ENCODE measurements around the gene IL19.
A peak's percentile ranks its signal among the peaks of the same experiment; 100 is the strongest.

The IL19 gene, protein sequence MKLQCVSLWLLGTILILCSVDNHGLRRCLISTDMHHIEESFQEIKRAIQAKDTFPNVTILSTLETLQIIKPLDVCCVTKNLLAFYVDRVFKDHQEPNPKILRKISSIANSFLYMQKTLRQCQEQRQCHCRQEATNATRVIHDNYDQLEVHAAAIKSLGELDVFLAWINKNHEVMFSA

DNA sequence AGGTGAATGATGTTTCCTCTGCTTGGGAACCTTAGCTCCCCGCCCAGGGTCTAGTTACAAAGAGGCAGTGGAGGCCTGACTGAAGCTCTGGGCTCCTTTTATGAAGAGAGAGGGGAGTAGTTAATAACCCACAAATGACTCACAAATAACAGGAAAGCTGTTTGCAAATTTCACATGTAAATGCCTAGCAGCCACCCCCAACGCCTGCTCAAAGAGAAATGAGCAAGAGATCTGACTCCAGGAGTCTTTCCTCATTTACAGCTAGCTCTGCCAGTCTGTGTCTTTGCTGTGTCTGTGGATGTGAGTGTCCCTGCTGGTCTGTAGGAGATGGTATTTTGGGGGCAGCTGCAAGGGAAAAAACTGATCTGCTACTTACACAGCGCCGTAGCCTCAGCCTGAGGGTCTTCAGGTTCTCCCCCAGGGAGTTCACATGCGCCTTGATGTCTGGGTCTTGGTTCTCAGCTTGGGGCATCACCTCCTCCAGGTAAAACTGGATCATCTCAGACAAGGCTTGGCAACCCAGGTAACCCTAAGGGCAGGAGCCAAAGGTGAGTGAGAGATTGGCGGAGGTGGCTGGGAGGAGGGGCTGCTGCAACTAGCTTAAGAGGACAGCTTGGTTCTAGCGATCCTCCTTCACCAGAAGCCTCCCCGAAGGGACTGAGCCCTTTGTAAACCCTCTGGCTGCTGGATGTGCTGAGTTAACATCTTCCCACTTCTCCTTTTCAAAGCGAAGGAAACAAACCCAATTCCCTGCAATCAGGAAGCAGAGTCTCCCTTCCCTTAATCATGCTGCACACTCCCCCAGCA, at the start of gene IL19:
IL19 (plus strand) TSS at position 243 of the 807 bp plus-strand sequence. CDS start 65,890 bp downstream, outside the sequence.
- peak; percentile 86 for DNase-seq (ENCODE audit: low spot score)

DNA sequence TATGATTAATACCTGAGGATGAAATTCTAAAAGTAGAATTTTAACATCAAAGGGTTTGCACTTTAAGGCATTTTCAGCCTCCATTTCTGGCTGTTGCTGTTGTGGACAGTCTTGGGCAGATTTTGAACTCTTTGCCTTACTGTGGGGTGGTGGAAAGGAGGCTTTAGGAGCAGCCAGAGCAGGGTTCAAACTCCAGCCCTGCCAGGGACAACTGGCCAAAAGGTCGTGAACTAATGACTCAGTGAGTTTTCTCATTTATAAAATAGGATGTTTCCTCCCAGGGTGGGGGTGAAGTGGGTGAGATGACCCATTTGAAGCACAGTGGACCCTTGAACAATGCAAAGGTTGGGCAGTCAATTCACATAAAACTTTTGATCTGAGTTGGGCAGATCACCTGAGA, 49.1 kb upstream of the IL19 start:
- no peak for DNase-seq (ENCODE audit: low spot score)

DNA sequence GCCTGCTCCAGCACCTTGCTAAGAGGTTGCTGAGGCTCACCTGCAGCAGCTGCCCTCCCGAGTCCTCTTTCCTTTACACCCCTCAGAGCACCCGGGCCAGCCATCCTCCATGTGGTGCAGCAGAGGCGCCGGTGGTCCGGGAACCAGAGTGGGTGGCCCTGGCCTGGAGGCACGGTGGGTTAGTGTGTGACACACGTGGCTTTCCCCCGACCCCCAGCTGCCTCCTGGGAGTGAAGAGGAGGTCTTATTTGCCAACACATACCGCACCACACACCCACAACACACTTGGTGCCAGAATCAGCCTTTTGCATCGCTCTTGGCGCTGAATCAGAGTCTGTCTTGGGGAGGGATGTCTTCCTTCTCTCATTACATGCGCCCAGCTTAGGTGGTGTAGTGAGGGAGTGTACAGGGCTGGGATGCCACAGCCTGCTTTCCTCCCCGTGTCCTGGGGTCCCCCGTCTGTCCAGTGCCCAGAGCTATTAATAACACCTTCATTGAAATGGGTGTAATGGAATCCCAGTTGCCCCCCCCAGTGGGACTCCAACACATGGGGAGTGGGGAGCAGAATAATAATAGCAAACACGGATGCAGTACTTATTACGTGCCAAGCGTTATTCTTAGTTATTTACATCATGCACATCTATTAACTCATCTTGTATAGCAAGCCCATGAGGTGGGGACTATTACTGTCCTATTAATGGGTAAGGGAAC, 47.7 kb upstream of the IL19 start:
- DNase-seq (ENCODE audit: low spot score), result no peak

DNA sequence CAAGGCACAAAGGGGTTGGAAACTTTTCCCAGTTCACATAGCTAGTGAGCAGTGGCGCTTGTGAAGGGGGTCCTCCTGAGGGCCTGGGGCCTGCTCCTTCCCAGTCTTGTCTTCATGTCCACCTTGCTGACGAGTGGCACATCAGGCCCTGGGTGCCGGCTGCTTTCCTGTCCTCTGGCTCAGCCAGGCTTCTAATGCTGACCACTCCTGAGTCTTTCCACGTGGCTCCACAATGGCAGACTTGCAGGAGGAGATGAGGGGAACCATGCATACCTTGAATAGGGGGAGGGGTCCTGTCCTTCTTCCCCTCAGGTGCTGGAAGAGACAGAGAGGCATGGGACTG, 47.1 kb upstream of the IL19 start:
- DNase-seq (ENCODE audit: low spot score), result no peak

DNA sequence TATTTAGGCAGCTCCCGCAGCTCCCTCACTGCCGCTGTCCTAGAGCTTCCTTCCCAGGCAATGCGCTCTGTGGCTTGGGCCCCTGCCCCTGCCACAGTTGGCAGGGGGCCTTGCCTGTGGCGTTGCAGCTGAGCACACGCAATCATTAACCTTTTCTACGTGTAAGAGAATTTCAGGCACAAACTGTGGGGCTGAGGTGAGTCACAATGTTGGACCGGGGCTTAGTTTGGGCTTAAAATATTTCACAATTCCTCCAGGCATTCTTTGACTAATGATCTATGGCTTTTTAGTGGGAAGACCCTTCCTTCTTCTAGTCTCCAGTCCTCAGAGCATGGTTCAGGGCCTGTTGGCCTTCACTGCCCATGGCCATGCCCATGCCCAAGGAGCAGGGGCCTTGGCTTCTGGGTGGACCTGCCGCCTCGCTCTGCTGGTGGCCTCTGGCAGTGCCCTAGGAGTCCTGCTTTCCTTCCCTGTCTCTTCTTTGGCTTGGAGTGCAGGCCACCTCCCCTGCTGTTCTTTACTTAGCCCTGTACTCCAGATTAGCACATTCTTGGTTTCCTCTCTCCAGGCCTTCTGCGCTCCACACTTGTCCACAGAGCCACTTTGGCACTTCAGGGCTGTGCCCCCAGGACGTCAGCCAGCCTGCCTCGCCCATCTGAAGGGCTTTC, 46.6 kb upstream of the IL19 start:
- DNase-seq (ENCODE audit: low spot score), result no peak

DNA sequence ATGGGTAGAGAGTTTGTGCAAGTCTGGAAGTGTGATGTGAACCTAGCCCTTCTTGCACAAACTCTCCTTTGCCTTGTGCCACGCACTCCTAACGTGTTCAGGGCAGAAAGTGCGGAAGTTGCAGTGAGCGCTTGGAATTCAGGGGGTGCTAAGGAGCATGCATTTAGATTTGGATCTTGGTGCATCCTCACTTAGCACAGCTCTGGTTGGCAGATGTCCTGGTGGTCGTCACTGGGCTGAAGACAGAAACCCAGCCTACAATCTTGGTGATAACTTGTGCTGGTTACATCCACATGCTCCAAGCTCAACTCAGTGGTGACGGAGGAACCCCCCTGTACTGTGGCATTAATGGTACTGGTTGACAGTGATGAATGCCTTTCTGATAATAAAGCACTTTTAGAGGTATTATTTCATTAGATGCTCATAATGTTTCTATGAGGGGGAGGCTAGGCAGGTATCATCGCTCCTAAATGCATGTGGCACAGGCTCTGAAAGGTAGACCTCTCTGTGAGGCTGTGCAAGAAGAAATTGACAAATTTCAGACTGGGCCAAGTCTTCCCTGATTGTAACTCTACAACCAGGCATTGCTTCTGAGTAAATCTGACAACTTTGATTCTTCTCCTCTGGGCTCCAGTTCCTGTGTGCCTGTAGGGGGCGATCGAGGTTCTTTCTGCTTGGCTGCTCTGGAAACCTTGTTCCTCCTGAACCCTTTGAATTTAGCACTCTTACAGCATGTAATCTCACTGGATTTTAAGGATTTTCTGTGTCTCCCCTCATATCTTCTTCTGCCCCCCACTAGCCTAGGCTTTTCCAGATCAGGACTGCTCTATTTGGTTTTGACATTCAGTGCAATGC, 45.2 kb upstream of the IL19 start:
- peak; percentile 50 for DNase-seq (ENCODE audit: low spot score)

DNA sequence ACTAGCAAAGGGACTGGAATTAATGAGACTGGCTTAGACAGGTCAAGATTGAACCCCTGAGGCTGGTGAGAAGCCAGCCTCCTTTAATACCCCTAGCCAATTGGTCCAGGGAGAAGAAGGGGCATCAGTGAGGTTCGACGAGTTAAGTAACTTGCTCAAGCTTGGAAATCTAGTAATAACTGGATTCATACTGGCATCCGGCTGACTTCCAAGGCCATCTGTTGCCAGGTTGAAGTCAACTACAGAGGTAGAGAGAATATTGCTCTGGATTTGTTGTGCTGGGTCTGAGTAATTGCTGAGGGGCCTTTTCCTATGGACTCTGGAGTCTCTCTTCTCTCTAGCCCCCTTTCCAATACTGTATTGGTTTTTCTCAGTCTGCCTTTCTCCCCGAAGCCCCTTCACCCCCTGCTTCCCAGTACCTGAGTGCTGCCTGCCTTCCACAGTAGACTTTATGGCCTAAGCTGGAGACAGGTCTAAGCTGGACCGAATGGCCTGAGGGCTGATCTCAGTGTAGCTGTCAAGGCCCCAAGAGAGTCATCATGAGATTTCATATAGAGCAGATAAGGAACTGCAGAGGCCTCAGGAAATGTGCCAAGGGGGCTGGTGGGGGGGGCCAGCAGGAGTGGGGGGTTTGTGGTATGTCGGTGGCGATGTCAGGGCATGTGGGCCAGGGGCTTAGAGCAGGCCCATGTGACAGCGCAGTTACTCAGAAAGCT, 42.4 kb upstream of the IL19 start:
- DNase-seq (ENCODE audit: low spot score), result no peak

DNA sequence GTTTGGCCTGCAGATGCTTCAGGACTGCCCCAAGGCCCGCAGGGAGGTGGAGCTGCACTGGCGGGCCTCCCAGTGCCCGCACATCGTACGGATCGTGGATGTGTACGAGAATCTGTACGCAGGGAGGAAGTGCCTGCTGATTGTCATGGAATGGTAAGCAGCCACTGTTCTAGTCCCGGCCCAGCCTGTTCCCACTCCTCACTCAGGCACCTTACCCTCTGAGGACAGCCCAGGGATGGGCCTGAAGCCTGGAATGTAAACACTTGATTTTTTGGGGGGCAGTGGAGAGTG, 41.9 kb upstream of the IL19 start:
- no peak for DNase-seq (ENCODE audit: low spot score)

DNA sequence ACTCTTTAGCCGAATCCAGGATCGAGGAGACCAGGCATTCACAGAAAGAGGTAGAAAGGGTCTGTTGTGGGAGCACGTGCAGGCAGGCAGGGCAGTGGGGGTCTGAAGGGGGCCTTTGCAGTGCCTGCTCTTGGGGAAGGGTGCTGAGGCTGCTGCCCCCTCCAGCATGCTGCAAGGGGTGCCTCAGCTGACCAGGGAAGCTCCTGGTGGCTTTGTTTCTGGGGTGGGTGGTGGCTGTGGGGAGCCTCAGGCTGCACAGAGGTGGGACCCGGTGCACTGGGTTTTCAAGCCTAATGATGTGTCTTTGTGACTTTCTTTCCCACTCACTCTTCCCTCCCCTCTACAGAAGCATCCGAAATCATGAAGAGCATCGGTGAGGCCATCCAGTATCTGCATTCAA, 41.5 kb upstream of the IL19 start:
- no peak for DNase-seq (ENCODE audit: low spot score)

DNA sequence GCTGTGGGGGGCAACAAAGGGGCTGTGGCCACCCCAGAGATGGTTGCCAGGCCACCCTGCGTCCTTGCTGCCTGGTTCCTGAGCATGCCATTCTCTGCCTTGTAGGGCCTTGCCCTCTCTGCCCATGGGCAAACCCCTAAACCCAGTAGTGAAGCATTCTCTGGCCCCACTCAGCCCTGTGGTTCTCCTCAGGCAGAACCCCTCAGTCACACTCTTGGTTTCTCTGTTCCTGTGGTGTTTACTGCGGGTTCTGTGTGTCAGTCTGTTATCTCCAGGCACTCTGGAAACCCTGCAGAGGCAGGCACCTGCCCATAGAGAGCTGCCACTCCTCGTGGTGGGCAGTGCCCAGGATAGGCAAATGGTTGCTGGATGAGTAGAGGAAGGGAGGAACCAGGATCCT, 41.1 kb upstream of the IL19 start:
- DNase-seq (ENCODE audit: low spot score), result no peak

DNA sequence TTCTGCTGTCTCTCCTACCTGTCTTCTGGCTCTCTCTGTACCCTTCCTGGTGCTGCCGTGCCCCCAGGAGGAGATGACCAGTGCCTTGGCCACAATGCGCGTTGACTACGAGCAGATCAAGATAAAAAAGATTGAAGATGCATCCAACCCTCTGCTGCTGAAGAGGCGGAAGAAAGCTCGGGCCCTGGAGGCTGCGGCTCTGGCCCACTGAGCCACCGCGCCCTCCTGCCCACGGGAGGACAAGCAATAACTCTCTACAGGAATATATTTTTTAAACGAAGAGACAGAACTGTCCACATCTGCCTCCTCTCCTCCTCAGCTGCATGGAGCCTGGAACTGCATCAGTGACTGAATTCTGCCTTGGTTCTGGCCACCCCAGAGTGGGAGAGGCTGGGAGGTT, 38.1 kb upstream of the IL19 start:
- no peak for DNase-seq (ENCODE audit: low spot score)

DNA sequence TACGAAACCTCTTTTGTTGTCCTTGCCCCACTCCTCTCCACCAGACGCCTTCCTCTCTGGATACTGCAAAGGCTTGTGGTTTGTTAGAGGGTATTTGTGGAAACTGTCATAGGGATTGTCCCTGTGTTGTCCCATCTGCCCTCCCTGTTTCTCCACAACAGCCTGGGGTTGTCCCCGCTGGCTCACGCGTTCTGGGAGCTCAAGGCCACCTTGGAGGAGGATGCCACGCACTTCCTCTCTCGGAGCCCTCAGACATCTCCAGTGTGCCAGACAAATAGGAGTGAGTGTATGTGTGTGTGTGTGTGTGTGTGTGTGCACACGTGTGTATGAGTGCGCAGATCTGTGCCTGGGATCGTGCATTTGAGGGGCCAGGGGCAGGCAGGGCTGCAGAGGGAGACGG, 37.6 kb upstream of the IL19 start:
- no peak for DNase-seq (ENCODE audit: low spot score)

DNA sequence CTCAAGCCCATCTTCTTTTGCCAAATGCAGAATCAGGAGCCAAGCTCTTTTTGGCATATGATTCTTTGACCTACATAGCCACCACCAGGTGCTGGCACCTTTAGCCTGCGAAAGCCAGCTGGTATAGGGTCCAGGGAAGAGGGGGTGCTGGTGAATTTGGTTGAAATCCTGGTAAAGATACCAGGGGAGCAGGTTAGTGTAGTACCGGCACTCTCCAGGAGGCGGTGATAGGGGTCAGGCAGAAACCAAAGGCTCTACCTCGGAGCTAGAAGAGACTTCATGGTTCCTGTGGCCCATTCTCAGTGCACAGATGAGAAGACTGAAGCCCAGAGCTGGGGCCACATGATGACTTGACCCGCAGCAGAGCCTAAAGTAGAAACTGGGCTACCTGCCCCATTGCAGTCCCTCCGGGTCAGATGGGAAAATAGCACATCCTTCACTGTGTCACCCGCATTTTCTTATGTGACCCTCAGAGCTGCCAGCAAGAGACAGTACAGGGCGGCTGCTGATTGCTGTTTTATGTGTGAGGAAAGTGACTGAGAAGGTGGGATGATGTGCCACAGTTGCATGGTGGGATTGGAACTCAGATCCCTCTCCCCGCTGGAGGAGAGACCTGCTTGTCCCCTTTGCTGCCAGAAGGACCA, 36.0 kb upstream of the IL19 start:
- peak; percentile 38 for DNase-seq (ENCODE audit: low spot score)

DNA sequence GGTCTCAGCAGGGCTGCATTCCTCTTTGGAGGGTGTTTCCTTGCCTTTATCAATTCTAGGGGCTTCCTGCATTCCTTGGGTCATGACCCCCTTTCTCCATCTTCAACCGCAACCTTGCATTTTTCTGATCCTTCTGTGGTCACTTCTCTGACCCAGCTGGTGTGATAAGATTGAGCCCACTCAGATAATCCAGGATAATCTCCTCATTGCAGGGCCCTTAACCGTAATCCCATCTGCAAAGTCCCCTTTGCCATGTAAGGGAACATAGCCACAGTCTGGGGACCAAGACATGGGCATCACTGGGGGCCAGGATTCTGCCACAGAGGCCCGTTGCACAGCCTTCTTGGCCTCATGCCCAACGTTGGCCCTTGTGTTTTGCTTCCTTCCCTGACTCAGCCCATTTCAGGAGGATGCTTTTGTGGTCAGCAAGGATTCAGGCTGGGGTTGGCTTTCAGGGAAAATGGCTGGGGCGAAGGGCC, 35.0 kb upstream of the IL19 start:
- no peak for DNase-seq (ENCODE audit: low spot score)

DNA sequence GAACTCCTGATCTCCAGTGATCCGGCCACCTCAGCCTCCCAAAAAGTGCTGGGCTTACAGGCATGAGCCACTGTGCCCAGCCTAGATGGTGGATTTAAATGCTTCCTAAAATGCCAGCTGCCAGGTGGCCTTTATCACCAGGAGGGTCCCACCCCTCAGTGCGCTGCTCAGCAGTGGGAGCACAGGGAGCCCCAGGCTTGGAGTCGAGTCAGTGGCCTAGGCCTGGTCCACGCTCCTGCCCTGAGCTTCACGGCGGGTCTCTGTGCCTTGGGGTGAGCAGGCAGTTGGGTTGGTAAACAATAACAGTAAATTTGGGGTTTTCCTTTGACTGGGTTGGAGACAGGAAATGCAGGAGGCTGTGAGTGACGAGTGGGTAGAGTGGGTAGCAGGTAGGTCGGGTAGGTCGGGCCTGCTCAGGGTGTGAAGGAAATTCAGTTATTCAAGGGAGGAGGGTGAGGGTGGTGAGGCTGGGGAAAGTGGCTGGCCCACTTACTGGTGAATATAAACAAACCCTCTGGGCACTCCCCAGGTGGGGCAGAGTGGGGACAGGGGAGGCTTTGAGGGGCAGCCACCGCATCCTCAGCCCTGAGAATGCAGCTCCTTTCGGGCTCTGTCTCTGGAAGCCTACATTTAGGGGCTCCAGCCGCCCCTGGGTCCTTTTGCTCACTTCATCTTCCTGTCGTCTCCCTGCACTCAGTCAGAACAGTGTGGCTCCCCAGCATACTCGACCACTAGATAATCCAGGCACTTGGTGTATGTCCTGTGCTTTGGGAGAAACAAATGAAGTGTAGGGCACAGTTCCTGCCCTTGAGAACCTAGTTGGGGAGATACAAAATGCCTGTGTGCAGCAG, 33.5 kb upstream of the IL19 start:
- no peak for DNase-seq (ENCODE audit: low spot score)

DNA sequence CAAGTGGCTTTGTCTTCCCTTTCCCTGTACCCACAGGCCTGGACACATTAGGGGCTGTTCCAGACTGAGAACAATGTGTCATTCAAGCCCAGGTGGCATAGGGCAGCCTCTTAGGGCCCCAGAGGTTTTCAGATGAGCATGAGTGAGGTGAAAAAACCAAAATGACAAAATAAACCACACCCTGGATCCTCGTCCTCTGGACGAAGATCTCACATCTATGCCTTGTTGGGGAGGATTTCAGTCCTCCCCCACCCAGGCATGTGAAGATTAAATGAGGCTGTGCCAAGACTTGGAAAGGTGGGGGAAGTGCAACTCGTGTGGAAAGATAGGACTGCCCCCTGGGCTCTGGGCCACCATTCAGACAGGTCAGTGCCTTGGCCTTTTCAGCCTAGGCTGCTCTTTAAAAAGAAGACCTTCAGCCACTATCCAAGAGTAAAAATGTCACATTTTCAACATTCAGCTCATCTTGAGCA, 32.8 kb upstream of the IL19 start:
- DNase-seq (ENCODE audit: low spot score), result peak; percentile 36

DNA sequence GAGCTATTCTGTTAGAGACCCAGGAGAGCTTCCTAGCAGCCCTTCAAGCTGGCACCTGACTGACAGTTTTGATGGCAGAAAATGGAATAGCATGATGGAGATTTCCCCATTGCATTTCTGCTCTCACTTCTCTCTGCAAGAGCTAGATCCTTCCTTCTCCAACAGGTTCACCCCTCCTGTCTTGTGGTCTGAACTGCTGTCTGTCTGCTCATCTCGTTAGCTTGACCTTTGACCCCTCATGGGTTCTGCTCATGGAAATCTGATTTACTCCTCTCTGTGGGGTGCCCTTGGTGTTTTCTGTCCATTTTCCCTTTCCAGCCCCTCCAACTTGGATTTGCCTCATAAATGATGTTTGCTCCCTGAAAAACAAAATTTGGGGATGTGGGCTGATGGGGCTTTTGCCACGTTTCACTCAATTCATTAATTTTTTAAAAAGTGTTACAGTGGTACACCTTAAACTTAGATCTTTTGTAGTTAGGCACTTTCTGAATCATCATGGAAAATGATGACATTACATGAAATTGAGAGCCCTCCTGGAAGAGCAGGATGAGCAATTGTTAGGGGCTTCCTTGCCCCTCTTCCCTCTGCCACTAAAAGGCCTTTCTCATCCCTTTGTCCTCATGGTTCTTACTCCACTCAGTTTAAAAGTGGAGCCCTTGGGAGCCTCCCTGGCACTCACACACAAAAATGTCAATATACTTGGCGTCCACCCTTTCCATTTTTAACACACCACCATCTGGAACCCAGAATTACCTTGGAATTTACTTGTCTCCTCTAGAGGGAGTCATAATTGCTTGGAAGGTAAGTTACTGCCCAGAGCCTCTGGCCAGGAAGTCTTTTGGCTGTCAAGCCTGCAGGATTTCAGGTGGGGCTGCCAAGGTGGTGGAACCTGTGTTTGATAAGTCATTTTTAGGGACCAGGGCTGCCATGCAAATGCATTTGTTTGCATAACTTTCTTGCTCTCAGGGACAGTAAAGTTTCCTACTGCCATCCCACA, 31.9 kb upstream of the IL19 start:
- peak; percentile 49 for DNase-seq (ENCODE audit: low spot score)

DNA sequence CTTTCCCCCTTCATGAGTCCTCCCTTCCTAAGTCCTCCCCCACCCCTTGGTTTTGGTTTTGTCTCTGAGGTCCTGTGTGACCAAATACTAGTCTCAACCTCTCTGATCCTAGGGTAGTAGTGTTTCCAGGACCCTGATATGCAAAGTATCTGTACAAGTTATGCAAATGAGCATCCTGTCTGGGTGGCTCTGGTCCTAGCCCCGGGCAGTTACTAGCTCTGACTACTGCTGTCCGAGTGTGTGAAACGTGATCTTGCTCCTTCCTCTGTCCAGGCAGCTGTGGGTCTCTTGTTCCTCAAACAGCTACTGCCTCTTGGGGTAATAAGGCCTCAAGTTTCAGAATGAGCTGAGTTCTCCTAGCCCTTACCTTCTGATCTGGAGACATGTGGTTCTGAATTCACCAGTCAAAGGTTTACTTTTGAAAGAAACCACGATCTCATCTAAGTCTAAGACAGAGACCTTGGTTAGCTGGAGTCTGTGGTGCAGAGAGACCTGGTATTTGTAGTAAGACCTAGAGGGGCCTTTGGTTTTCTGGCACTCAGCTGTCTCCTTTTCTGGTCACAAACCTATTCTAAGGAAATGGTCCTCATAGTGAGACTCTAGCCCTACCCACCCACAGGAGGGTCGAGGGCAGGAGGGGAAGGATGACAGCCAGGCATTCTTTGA, 31.0 kb upstream of the IL19 start:
- DNase-seq (ENCODE audit: low spot score), result no peak
